Keratinocyte (primary cell): Measurements from ENCODE around the gene EGFLAM.

ENCODE experiments used
- CTCF ChIP-seq, 3 experiments: IDR thresholded peaks in 1 of 3; conservative IDR thresholded peaks in 1 of 3; optimal IDR thresholded peaks in 1 of 3; 2 replicates in 2 of 3; 3 replicates in 1 of 3; pipeline versions ENCODE3 to v1.5.1; 2011; ENCODE audit warnings: low read length in 3 of 3, mild to moderate bottlenecking in 3 of 3, moderate library complexity in 2 of 3, control low read depth in 1 of 3, inconsistent platforms in 1 of 3; ENCODE audit not compliant: insufficient read depth in 2 of 3; ENCODE audit errors: extremely low read depth in 1 of 3
- EZH2 ChIP-seq: IDR thresholded peaks from one replicate; pipeline ENCODE4 v1.6.1; 2012; ENCODE audit warnings: inconsistent platforms, mild to moderate bottlenecking, low read length, moderate library complexity

- TF ChIP-seq CTCF (optimal IDR thresholded peaks at IDR 0.05 in 1 of 3, IDR thresholded peaks at IDR 0.05 in 1 of 3, conservative IDR thresholded peaks at IDR 0.05 in 1 of 3; ENCODE audit: extremely low read depth in 1 of 3, insufficient read depth in 2 of 3, low read length in 3 of 3) = no peak
- no peak for TF ChIP-seq EZH2
Measured at GRCh38 chr5:38329132-38329715, 70.9 kb downstream of the EGFLAM start.
